Fibroblast of skin of abdomen (primary cell): ENCODE data around the gene PLPPR3.
"Not testable (repeated sequence)": the region's sequence is repeated elsewhere in the genome, so short reads cannot be mapped to it uniquely, and the experiment has no call there.

Experiments
- DNase-seq: peaks from one replicate; pipeline ENCODE4 v3.0.0-alpha.2; 2013

Gene PLPPR3

DNA sequence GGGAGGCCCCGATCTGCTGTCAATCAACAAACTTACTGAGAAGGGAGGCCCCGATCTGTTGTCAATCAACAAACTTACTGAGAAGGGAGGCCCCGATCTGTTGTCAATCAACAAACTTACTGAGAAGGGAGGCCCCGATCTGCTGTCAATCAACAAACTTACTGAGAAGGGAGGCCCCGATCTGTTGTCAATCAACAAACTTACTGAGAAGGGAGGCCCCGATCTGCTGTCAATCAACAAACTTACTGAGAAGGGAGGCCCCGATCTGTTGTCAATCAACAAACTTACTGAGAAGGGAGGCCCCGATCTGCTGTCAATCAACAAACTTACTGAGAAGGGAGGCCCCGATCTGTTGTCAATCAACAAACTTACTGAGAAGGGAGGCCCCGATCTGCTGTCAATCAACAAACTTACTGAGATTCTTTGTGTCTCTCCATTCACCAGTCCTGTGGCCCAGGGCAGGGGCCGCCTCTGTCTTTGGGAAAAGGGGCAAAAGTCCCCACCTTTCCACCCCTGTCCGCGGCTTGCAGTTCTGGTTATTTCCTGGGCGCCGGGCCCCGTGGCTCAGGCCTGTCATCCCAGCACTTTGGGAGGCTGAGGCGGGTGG lies 32.0 kb upstream of the PLPPR3 start:
- not testable (repeated sequence) for DNase-seq

GRCh38 chr19:853014-853585 lies 31.3 kb upstream of the PLPPR3 start:
- no peak for DNase-seq

GRCh38 chr19:852136-853013 lies 30.6 kb upstream of the PLPPR3 start, which contains the start of gene ELANE:
TSS of gene ELANE (plus strand) at chr19:852303. CDS start at chr19:852329, 26 bp downstream.
- no peak for DNase-seq

DNA sequence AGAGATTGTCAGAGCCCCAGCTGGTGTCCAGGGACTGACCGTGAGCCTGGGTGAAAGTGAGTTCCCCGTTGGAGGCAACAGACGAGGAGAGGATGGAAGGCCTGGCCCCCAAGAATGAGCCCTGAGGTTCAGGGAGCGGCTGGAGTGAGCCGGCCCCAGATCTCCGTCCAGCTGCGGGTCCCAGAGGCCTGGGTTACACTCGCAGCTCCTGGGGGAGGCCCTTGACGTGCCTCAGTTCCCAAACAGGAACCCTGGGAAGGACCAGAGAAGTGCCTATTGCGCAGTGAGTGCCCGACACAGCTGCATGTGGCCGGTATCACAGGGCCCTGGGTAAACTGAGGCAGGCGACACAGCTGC lies 29.2 kb upstream of the PLPPR3 start:
- DNase-seq, result no peak

GRCh38 chr19:850221-850978 lies 28.6 kb upstream of the PLPPR3 start:
- DNase-seq, result peak; percentile 84

DNA sequence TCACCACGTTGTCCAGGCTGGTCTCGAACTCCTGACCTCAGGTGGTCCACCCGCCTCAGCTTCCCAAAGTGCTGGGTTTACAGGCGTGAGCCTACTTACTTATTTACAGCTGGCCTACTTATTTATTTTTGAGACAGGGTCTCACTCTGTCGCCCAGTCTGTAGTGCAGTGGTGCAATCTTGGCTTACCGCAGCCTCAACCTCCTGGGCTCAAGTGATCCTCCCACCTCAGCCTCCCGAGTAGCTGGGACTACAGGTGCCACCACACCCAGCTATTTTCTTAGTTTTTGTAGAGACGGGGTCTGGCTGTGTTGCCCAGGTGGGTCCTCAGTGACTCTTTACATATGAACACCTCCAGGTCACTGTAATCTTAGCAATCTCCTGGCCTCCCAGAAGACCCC lies 27.4 kb upstream of the PLPPR3 start:
- not testable (repeated sequence) for DNase-seq

DNA sequence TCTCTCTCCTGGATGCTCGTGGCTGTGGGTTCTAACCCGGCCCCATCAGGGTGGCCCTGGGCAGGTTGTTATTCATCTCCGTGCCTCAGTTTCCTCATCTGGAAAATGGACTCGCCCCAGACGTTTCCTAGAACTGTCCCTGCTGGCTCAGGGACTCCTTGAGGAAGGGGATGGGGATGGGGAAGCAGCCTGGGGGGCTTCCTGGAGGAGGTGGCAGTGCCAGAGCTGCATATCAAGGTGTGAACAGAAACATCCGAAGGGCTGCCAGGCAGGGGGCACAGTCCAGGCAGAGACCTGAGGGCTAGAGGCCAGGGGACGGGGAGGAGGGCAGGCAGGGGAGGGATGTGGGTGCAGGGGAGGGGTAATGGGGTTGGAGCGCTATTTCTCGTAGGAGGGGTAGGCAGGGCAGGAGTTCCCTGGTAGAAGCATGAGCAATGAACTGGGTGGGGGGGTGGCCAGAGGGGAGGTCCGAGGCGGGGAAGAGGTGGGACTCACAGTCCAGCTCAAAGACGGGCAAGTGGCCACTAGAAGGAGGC lies 26.7 kb upstream of the PLPPR3 start:
- DNase-seq, result no peak

- no peak for DNase-seq
These were observed 24.2 kb upstream of the PLPPR3 start for GRCh38 chr19:845707-846521.

DNA sequence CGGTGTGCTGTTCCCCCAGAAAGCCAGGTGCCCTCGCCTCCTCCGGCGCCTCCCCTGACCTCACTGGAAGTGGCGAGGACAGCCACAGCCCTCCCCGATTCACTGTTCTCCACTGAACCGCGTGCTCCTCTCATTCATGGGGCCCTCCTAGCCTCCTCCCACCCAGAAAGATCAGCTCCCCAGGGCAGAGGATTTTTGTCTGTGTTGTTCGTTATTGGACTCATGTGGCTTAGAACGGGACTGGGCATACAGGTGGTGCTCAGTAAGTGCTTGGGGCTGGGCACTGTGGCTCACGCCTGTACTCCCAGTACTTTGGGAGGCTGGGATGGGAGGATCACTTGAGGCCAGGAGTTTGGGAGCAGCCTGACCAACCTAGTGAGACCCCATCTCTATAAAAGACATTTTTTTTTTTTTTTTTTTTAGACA lies 22.8 kb upstream of the PLPPR3 start:
- DNase-seq, result no peak

DNA sequence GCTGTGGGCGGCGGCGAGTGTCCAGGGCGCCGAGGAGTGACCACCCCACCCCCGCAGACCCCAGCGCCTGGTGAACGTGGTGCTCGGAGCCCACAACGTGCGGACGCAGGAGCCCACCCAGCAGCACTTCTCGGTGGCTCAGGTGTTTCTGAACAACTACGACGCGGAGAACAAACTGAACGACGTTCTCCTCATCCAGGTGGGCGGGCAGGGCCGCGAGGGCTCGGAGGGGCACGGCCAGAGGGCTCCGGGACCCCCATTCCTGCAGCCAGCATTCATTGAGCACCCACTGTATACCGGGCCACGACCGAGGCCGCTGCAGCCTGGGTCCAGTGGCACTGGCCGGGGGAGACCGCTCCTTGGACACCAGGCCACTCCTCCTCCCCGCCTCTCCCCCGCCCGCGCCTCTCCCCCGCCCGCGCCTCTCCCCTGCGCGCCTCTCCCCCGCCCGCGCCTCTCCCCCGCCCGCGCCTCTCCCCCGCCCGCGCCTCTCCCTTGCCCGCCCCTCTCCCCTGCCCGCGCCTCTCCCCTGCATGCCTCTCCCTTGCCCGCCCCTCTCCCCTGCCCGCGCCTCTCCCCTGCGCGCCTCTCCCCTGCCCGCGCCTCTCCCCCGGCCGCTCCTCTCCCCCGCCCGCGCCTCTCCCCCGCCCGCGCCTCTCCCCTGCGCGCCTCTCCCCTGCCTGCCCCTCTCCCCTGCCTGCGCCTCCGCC lies 22.2 kb upstream of the PLPPR3 start:
- DNase-seq, result no peak

DNA sequence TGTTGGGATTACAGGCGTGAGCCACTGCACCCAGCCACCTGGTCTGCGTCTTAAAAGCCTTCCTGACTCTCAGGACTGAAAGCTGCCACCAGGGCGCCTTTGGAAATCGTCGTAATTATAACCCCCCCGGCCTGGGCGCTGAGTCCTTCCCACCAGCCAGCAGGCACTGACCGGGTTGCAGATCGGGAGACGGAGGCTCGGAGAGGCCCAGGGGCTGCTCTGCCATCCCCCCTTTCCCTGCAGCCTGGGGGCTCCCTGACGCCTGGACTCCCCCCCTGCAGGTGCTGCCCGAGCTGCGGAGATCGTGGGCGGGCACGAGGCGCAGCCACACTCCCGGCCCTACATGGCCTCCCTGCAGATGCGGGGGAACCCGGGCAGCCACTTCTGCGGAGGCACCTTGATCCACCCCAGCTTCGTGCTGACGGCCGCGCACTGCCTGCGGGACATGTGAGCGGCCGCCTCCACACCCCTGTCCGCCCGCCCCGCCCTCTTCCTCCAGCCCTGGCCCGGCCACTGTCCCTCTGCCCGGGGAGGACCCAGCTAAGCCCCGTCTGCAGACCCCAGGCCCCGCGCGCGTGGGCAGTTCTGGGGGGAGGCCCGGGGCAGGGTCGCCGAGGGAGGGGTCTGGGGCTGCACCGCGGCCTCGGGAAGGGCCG lies 21.6 kb upstream of the PLPPR3 start:
- no peak for DNase-seq

GRCh38 chr19:842802-843179 lies 21.0 kb upstream of the PLPPR3 start:
- DNase-seq, result not testable (repeated sequence)

- no peak for DNase-seq
These were observed 18.9 kb upstream of the PLPPR3 start, which contains the start of gene PRTN3 for GRCh38 chr19:840519-841206. TSS of gene PRTN3 (plus strand) at chr19:840999. CDS start at chr19:841009, 10 bp downstream.

DNA sequence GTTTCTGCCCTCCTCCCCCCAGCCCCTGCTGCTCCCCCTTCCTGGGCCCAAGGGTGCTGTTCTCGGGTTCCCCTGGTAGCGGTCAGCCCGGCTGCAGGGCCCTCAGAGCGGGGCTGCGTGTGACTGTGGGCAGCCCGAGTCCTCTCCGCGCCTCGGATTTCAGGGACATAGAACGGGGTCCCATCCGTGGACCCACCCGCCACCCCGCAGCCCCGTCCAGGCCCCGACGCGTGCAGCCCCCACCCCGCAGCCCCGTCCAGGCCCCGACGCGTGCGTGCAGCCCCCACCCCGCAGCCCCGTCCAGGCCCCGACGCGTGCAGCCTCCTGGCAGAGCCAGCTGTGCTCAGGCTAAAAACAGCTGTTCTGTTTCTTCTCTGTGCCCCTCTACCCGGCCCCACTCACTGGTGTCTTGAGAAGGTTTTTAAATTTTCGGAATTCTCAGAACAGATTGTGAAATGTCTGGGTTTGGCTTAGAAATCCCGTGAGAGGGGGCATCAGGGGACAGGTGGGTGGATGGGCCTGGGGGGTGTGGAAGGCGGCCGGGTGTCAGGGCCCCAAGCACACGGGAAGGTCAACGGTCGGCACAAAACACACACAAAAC lies 13.6 kb upstream of the PLPPR3 start:
- no peak for DNase-seq

GRCh38 chr19:834216-834615 lies 12.5 kb upstream of the PLPPR3 start:
- no peak for DNase-seq

GRCh38 chr19:831407-832369 lies 9.9 kb upstream of the PLPPR3 start:
- DNase-seq, result no peak

DNA sequence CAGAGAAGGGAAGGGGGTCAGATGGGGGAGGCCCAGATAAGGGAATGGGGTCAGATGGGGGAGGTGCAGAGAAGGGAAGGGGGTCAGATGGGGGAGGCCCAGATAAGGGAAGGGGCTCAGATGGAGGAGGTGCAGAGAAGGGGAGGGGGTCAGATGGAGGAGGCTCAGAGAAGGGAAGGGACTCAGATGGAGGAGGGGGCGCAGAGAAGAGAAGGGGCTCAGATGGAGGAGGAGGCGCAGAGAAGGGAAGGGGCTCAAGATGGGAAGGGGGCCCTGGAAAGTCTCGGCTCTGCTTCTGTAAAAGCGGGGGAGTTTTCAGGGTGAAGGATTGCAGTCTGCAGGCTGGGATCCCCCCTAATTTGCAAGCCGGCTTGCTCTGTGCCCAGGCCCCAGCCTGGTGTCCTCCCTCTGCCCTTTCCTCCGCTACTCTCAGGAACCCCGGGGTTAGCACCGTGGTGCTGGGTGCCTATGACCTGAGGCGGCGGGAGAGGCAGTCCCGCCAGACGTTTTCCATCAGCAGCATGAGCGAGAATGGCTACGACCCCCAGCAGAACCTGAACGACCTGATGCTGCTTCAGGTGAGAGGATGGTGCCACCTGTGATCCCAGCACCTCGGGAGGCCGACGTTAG lies 7.5 kb upstream of the PLPPR3 start:
- no peak for DNase-seq
